PC-3 (cell line): ENCODE measurements around the gene INO80C. TPM values are rescaled to one million over a fixed set of nuclear protein-coding genes. Genes with fewer than 3 reads are reported as not detected.

Source experiments
- ATAC-seq: fragments of 200-7000 bp; cut with Tn5 transposase; 2 replicates; pipeline ENCODE4 v1.9.1; 2020; ENCODE audit warnings: mild to moderate bottlenecking, moderate library complexity
- BruUV-seq: library from RNA; stranded (reverse); fragments of 400-500 nt; replicated peaks from 2 replicates; lab custom pipeline; 2021; lab: Mats Ljungman, UMichigan
- CTCF ChIA-PET: fragments of 300-600 bp; sonication (Branson Sonifier 250); formaldehyde crosslinking; loops from one replicate; lab custom pipeline; 2022; ENCODE audit warnings: antibody characterized with exemption; lab: Charles Lee
- POLR2A ChIA-PET: fragments of 300-600 bp; sonication (Branson Sonifier 250); formaldehyde crosslinking; loops from one replicate; lab custom pipeline; 2022; ENCODE audit warnings: antibody characterized with exemption; ENCODE audit not compliant: unreplicated experiment; lab: Charles Lee
- DNase-seq: peaks from one replicate; pipeline ENCODE4 v3.0.0-alpha.2; 2015
- H2AFZ ChIP-seq: fragments of 300-600 bp; sonication (generic); 2 replicates; pipeline ENCODE4 v1.6.0; 2016; ENCODE audit warnings: antibody characterized with exemption, low read length
- H3F3A ChIP-seq: fragments of 300-600 bp; sonication (generic); one replicate; pipeline ENCODE4 v1.6.0; 2017; ENCODE audit warnings: antibody characterized with exemption, low read length, control low read depth, mild to moderate bottlenecking; ENCODE audit not compliant: unreplicated experiment
- H3K27ac ChIP-seq: fragments of 300-600 bp; sonication (generic); 2 replicates; pipeline ENCODE4 v1.5.1; 2016; ENCODE audit warnings: mild to moderate bottlenecking, low read length
- H3K27me3 ChIP-seq: fragments of 300-600 bp; sonication (generic); 2 replicates; pipeline ENCODE4 v1.6.1; 2016; ENCODE audit warnings: low read length, mixed read lengths
- H3K36me3 ChIP-seq: fragments of 300-600 bp; sonication (generic); 2 replicates; pipeline ENCODE4 v1.6.1; 2016; ENCODE audit warnings: low read depth, mixed run types, low read length, mixed read lengths
- H3K4me1 ChIP-seq: fragments of 300-600 bp; sonication (generic); 2 replicates; pipeline ENCODE4 v1.5.1; 2016; ENCODE audit warnings: low read length; ENCODE audit not compliant: insufficient read depth
- H3K4me2 ChIP-seq: fragments of 300-600 bp; sonication (generic); 2 replicates; pipeline ENCODE4 v1.6.0; 2016; ENCODE audit warnings: low read length
- H3K4me3 ChIP-seq: fragments of 300-600 bp; sonication (generic); 2 replicates; pipeline ENCODE4 v1.5.1; 2016; ENCODE audit warnings: mild to moderate bottlenecking, low read length, mixed read lengths
- H3K79me2 ChIP-seq: fragments of 300-600 bp; sonication (generic); 2 replicates; pipeline ENCODE4 v1.6.1; 2017; ENCODE audit warnings: low read length, mixed read lengths
- H3K9ac ChIP-seq: fragments of 300-600 bp; sonication (generic); 2 replicates; pipeline ENCODE4 v1.6.0; 2016; ENCODE audit warnings: mild to moderate bottlenecking, low read length
- H3K9me2 ChIP-seq: fragments of 300-600 bp; sonication (generic); replicated peaks from 2 replicates; pipeline ENCODE4 v1.6.1; 2016; ENCODE audit warnings: mixed run types, low read length, mixed read lengths
- H3K9me3 ChIP-seq: fragments of 300-600 bp; sonication (generic); 2 replicates; pipeline ENCODE4 v1.6.1; 2016; ENCODE audit warnings: low read length, mixed read lengths
- H4K20me1 ChIP-seq: fragments of 300-600 bp; sonication (generic); 2 replicates; pipeline ENCODE4 v1.6.1; 2016; ENCODE audit warnings: low read length, mixed read lengths
- CTCF ChIP-seq: fragments of 300-600 bp; sonication (generic); conservative IDR thresholded peaks from 2 replicates; pipeline ENCODE4 v1.5.1; 2017; ENCODE audit warnings: antibody characterized with exemption, low read depth, mild to moderate bottlenecking, low read length
- EZH2 ChIP-seq: fragments of 300-600 bp; sonication (generic); IDR thresholded peaks from one replicate; pipeline ENCODE4 v1.6.1; 2017; ENCODE audit warnings: antibody characterized with exemption, mild to moderate bottlenecking, low read length; ENCODE audit not compliant: unreplicated experiment
- EZH2phosphoT487 ChIP-seq: fragments of 300-600 bp; sonication (generic); IDR thresholded peaks from 2 replicates; pipeline ENCODE4 v1.6.1; 2018; ENCODE audit warnings: mild to moderate bottlenecking, antibody characterized with exemption, low read length, borderline replicate concordance
- intact Hi-C: fragments of 100-400 bp; cut with micrococcal nuclease; formaldehyde crosslinking; loops from 2 replicates; pipeline ENCODE4 v1.9.0; 2023
- total RNA-seq: library from RNA; depleted of rRNA; stranded (reverse); fragments of >200 nt; gene quantifications from 2 replicates; pipeline ENCODE4 v1.2.3, GENCODE V29; 2014

Gene INO80C
- total RNA-seq, 1 experiment from 2014 or later = 6.8 TPM

- no peaks in the 10 kb centered on the region for H3K9me3 ChIP-seq
- H3K4me2 ChIP-seq = peak overlapping the region; percentile 64
- no peak overlapping the region for H3K4me3 ChIP-seq
- no peaks in the 10 kb centered on the region for H3K36me3 ChIP-seq
- no peak overlapping the region for H3K9ac ChIP-seq
- no TSS peak for BruUV-seq
- H4K20me1 ChIP-seq = no peaks in the 10 kb centered on the region
- ATAC-seq (no peak), DNase-seq (peak; percentile 47)
- H3K27ac ChIP-seq = peak overlapping the region; percentile 84
- intact Hi-C loops = no loop called here
- ChIA-PET CTCF (no interaction called here), POLR2A (no interaction called here)
- H3K79me2 ChIP-seq = no peaks in the 10 kb centered on the region
- no peaks in the 10 kb centered on the region for H3K9me2 ChIP-seq
- H2AFZ ChIP-seq = no peak overlapping the region
- TF ChIP-seq EZH2 (no peak), EZH2phosphoT487 (no peak), CTCF (no peak)
- H3F3A ChIP-seq = no peaks in the 10 kb centered on the region
- H3K4me1 ChIP-seq = peaks cover 62% of the 10 kb centered on the region
- H3K27me3 ChIP-seq = no peaks in the 10 kb centered on the region
Observed at GRCh38 chr18:35457140-35457704, 40.5 kb downstream of the INO80C start.

GRCh38 chr18:35455926-35456763 lies 41.6 kb downstream of the INO80C start:
- peak; percentile 39 for DNase-seq
- ChIA-PET CTCF (no interaction called here), POLR2A (interaction anchor here (0.6 kb wide), 2 partner anchors 12 to 20 kb away, joined by 3 to 5 read pairs; no protein-coding TSS in a partner anchor)
- Histone ChIP-seq H3K27me3 (no peaks in the 10 kb centered on the region), H3F3A (no peaks in the 10 kb centered on the region), H3K27ac (peak overlapping the region; percentile 84), H3K4me2 (peak overlapping the region; percentile 19), H3K9me3 (no peaks in the 10 kb centered on the region), H2AFZ (peak overlapping the region; percentile 45; the same call in 1 of the 2 replicates), H3K9me2 (no peaks in the 10 kb centered on the region), H3K79me2 (no peaks in the 10 kb centered on the region), H4K20me1 (no peaks in the 10 kb centered on the region), H3K9ac (no peak overlapping the region), H3K4me3 (no peak overlapping the region), H3K36me3 (no peaks in the 10 kb centered on the region), H3K4me1 (peaks cover 51% of the 10 kb centered on the region)
- TF ChIP-seq EZH2phosphoT487 = no peak
- no peak for TF ChIP-seq EZH2
- no peak for TF ChIP-seq CTCF
- BruUV-seq = no TSS peak
- peak; percentile 6 for ATAC-seq
- intact Hi-C loops = no loop called here
